GM19452 (cell line): ENCODE measurements around the gene MBNL2.

Source experiments
- ATAC-seq: cut with Tn5 transposase; IDR thresholded peaks from one replicate; pipeline ENCODE4 v1.9.1; 2021; ENCODE audit not compliant: unreplicated experiment

The MBNL2 gene

DNA sequence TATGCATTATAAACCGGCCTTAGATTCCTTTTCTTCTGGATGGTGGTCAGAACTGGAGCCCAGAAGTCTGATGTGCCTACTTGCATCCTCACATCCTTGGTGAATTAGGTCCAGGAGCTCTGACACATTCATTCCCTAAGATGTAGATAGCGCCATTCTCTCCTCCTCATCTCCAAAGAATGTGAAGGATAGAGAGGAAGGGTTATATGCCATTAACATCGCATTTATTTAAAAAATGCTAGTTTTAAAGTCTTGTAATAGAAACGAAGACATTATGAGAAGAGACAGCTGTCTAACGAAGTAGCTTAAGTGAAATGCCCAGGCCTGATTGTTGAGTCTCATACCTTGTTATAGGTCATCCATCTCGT is 9.7 kb downstream of the MBNL2 start:
- no peak for ATAC-seq

DNA sequence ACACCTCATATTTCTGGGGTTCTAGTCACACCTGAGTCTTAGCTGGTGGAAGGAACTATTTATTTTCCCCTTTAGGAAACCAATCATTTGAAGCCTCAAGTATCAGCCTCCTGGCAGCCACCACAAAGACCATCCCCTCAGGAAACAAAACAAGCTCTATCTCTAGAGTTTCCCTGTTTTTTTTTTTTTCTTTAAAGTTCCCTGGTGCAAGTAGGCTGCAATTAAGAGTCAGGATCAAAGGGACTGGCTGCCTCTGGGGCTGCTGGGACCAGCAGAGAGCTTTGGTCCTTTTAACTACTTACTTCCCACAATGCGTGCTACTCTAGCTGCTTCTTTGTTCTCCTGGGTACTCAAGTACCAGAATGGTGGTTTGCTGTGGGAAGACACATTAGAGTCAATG is 11.4 kb downstream of the MBNL2 start:
- no peak for ATAC-seq

DNA sequence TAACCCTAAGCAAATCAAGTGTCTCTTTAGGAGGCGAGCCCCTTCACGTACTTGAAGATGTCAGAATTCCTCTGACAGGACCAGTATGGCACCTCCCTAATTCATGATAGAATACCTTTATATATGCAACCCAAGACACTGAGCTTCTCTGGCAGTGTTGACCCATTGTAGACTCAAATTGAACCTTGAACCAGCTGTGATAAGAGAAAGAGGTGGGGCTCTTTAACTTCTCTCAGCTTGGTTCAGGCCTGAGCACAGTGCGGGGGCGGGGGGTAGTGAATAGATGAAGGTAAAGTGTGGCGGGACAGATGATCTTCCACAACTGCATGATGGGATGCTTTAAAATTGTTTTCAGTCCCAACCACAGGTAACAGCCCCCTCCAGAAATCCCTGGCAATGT is 12.1 kb downstream of the MBNL2 start:
- no peak for ATAC-seq

DNA sequence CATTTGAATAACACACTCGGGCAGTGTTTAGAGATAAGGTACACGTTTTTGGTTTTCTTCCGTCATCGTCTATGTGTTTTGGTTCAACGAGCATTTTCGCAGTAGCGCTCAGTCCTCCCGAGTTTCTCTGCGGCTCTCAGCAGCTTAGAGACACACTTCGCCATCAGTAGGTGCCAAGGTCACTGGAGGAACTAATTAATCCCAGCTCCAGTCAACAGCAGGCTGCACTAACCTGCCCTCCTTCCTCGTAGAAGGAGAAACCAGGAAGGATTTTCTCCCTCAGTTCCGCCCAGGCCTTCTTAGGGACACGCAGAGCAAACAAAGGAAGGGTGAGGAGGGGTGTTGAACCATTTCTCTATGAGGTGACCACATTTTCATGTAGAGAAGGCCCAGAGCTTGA is 12.6 kb downstream of the MBNL2 start:
- no peak for ATAC-seq

DNA sequence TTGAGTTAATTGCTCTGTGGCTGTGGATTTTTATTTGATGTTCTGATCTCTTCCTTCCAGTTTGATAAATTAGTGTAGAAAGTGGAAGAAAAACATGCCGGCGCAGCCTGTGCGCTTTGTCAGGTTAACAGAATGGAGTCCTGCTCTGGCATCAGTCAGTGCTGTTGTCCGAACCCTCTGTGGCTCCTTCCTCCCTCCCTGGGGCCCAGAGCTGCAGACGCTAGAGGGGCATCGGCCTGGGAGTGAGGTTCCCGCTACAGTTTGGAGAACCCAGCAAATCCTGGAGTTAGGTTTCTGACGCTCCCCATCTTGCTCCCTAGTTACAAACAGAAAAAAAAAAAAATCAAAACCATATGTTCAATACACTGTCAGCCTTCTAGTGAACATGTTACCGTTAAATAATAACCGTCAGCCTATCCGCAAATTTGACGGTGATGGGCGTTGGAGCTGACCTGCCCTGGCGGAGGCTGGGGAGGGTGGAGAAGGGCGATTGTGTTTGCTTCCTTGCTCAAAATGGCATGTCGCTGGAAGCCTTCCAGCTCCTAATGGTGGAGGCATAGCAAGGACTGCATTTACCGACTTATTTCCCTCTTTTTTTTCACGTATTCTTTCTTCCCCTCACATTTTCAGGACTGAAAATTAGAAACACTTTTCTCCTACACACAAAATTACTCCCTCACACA is 13.6 kb downstream of the MBNL2 start:
- ATAC-seq = no peak

DNA sequence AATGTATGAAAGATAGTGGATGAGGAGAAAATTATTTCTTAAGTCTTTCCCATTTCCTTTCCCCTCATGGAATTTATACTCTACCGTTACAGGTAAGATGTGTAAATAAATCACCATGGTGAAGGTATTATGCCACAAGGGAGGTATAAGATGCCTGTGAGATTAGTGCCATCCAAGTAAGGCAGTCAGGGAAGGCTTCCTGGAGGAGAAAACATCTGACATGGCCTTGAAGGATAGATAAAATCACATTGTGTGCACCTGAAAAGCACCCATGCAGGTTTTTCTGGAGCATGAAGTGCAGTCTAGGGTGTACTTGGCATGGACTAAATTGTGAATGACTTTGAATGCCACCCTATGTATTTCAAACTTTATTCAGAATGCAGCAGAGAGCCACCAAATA is 15.3 kb downstream of the MBNL2 start:
- no peak for ATAC-seq

DNA sequence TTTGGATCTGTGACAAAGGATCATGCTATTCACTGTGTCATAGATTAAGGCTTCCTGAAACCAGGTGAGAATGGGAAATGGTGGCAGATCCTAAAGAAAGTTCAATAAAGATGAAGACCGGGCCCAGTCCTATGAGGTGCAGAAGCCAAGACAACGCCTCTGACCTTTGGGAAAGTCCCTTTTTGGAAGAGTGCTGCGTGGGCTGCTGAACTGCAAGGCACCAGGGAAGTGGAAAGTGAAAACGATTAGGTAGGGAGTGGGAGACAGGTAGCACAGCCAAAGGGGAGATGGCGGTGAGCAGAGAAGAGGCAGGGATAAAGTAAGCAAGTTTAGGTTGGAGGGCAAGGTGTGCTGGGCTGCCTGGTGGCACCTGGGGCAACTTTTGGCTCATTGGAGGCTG is 16.3 kb downstream of the MBNL2 start:
- ATAC-seq = no peak

DNA sequence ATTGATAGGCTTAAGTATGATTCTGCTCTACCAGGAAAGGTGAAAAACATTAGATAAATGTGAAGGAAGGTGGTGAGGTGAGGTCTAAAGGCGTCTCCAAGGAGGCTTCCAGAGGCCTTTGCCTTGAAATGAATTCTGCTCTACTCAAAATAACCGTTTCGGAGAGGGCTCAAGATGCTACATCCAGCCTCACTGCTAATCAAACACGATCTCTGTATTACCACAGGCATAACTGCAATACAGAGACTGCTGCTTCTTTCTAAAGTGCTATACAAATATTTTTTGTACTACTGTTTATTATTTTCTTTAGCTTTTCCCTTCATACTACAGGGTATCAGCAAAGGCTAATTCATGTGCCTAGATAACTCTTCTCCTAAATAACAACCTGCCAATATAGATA is 16.8 kb downstream of the MBNL2 start:
- ATAC-seq = no peak

DNA sequence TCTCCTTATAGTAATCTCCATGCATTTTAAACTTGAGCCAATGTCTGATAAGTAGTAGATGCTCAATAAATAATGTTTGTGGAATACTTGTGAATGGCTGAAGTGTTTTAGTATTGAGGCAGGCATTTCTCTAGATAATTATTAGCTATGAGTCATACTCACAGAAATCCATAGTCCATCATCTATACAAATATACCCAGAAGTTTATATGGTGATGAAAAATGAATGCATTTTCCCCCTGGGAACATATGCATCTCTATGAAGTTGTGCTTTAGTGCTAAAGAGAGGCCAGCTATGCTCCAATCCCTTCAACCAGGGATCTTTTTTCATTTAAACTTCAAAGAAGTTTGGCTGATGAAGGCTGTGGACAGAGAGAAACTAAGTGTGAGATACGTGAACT is 17.2 kb downstream of the MBNL2 start:
- ATAC-seq = no peak

DNA sequence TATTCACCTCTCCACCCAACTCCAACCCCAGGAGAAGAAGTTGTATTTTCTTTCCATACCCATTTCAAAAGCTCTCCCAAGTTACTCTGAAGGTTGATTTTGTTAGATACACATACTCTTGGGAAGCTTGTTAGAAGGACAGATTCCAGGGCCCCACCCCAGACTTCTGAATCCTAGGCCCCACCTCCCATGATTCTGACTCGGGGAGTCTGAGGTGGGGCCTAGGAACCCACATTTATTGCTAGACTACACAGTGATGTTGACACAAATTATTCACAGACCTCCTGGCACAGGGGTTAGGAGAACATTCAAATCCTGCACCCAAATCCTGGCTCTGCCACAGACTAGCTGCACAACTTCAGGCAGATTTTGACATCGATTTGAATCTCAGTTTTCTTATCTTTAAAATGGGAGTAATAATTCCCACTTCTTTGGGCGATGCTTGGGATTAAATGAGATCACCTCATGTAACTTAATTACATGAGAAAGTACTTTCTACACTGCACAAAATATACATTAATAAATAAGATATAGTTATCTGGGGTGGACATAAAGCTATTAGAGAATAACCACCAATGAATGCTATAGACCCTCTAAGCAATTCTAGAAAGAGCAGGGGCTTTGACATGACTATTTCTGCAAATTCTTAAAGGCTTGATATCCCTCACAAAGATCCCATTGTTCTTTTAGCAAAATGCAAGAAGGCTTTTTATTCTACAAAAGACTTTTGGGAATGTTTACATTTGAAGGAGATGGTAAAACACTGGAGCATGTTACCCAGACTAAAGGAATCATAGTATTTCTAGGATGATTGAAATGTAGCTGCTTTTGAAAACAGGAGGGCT is 18.0 kb downstream of the MBNL2 start:
- ATAC-seq = no peak

DNA sequence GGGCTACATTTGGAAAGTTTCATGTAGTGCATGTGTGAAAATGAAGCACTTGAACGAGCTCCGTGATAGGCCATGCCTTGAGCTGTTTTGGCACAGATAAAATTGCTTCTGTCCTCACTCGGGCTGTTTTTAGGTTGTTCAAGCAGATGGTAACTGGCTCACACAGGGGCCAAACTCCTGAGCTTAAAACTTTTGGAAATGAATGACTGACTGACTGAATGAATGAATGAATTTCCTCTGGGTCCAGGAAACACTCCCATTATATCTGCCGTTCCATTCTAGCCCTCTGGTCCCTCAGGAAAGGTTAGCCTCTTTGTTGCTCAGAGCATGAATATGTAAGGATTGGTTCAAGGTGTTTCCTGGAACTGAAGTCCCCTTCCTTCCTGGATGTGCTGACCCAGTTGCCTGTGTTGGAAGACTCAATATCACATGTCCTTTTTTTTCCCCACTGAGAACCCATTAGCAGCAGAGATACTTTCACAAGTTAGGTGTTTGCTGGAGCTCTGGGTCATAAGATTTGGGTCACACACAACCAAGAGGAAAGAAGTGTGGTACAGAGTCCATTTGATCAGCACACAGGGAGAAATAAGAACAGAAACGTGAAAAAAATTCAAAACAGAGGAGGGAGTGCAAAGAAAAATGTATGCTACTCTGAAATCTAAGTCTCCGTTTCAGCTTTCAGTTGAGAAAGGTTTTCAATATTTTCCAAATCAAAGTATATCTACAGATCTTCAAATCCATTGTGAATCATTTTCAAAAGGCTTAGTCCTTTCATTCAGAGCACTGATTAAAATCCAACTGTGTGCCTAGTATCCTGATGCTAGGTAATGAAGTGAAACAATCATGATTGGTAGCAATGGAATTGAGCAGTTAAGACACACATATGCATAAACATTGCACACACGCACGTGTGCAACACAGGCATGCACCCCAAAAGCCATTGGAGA is 18.9 kb downstream of the MBNL2 start:
- no peak for ATAC-seq

DNA sequence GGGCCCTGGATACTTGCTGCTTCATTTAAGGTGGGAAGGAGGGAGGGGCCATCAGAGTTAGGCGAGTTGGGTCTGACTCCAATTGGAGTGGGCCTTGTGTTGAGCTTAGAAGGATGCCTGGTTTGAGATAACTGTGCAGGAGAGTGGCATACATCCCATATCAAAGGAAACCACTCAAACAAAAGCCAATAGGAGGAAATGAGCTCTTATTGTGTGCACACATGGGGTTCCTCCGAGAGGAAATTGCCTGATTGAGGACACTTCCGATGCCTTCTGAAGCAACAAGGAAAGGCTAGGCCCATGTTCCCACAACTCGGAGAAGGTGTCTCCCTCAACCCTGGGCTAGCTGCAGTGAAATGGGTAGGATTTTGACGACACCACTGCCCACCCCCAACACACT is 19.6 kb downstream of the MBNL2 start:
- ATAC-seq = no peak

DNA sequence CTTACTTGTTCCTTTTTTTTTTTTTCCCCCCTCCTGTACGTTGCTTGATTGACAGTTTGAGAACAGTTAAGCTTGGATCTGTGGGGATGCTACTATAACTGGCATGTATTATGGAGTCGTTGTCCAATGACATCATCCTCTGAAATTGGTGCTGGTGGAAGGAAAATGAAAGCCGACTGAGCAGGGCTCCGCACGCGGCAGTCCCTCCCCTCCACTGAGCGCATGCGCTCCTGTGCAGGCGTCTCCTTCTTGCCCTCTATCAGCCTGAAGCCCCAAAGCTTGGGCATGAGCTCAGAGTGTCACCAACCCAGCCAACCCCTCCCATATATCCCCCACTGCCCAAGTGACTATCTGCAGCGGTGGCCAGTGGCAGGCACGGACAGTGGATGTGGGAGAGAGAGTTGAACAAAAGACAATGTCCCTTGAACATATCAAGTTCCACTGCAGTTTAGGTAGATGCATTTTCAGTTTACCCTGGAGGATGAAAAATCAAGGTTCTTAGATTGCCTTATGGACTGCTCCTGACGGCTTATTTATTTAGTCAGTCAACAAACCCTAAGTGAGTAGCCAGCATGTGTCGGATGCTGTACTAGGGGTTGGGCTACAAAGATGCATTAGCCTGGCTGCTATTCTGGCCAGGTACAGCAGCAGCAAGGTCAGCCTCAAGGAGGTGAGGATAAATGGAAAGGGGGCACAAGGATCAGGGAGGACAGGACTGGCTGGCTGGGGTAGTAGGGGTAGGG is 20.8 kb downstream of the MBNL2 start:
- no peak for ATAC-seq

DNA sequence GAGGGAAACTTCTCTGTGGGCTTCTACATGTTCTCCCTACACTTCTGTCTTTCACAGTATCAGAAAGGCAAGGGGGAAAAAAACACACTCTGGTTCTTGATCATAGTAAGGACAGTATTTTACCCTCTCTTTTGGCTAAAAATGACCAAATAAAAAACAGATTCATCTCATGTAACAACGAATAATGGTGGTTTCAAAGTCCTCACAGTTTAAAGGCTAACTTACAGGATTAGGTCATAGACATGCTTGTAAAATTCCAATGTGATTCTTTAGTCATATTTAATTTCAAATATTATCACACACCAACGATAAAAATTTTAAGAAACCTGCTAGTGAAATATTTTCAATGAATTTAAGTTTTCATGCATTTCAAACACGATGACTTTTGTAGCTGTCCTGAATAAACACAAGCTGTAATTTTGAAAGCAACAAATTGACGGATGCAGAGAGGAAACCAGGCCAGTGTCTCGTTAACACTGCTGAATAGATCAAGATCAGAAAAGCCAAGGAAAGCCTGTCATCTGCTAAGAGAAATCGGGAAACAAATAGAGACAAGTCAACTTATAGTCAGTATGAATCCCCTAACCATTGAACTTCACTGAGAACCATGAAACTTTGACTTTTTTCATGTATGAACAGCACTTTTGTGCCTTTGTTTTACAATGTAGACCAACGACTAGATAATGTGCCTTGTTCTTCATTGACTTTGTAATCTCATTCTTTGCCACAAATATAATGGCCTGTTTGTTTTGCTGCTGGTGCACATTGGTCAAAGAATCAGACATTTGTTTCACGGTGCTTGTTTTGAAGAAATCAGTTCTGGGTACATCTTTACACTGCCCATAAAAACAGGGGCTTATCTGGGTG is 22.0 kb downstream of the MBNL2 start:
- no peak for ATAC-seq

DNA sequence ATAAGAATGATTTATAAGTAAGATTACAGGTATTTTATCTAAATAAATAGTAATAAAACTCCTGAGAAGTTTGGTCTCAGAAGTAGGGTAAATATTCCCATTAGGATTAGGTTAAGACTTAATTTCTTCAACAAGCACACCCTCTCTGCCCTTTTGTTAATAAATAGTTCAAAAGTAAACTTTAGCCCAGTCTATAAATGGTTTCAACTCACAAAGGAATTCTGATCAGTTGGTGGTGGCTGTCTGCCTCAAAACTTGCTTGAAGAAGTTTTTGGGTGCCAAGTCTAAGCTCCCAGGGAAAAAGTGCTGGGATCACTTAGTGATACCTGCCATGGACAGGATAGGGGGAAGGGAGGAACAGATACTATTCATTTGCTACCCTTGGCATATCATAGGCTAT is 22.9 kb downstream of the MBNL2 start:
- no peak for ATAC-seq

DNA sequence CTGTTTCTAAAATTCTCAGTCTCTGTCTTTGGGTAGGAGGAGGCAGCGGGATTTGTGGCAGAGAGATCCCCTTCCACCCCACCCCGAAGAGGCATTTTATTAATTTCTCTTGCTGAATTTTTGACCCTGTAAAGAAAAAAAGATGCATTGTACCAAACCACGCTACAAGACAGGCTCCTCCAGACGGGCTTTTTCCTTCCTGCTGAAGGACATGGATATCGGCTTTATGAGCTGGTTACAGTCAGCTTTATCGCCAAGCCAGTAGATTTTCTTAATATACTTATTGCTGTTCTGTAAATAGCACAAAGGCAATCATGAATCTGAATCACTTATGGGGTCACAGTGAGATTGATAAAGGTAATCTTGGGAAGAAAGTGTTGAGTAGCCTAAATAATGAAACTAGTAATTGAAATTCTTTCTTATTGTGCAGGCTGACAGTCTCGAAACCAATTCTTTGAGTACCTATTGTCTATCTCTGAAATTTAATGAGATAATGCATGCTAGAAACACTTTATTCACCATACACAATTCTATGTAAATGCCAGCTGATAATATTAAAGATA is 24.5 kb downstream of the MBNL2 start:
- ATAC-seq = no peak

DNA sequence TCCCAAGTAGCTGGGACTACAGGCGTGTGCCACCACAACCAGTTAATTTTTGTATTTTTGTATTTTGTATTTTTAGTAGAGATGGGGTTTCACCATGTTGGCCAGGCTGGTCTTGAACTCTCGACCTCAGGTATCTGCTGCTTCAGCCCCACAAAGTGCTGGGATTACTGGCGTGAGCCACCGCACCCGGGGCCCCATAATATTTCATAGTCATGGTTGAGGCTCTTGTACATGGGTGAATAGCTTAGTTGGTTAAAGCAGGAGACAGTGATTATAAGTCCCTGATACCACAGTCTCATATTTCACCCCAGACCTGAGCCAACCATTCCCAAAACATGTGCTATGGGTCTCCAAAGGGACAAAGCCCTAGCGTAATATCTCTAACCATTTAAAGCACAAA is 26.1 kb downstream of the MBNL2 start:
- no peak for ATAC-seq

DNA sequence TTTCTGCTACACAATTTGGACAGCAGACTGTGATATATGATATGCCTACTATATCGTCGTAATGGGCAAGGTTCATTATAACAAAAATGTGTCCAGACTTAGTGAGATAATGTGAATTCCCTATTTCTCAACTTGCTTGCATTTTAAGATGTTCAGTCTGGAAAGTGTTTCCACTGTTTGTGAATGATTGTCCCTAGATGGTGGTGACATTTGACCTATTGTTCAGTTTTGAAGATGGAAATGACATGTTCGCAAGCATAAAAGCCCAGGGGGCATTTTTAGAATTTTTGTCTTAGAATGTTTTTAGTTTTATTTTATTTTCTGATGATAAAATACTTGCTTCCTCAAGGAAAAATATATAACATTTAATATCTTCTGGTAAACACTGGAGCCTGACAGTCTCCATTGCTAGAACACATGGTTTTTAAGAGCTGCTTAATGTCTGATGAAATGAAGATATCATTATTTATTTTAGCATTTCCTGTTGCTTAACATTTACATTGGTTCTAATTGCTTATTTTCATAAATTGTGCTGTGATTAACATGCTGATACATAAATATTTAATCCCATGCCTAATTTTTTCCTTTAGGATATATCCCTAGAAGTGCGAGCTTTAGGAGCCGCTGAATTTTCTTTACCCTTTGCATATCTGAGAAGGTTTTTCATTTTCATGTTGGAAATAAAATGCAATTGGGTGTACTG is 27.1 kb downstream of the MBNL2 start:
- ATAC-seq = no peak
